CD4-positive, alpha-beta T cell treated with Interleukin-4 for 1 hour (primary cell): ENCODE data around the gene BOD1.

Experiments used
- DNase-seq, 2 donors: peaks; one replicate each; pipeline ENCODE4 v3.0.0-alpha.2; 2020 to 2022

BOD1 gene

DNA sequence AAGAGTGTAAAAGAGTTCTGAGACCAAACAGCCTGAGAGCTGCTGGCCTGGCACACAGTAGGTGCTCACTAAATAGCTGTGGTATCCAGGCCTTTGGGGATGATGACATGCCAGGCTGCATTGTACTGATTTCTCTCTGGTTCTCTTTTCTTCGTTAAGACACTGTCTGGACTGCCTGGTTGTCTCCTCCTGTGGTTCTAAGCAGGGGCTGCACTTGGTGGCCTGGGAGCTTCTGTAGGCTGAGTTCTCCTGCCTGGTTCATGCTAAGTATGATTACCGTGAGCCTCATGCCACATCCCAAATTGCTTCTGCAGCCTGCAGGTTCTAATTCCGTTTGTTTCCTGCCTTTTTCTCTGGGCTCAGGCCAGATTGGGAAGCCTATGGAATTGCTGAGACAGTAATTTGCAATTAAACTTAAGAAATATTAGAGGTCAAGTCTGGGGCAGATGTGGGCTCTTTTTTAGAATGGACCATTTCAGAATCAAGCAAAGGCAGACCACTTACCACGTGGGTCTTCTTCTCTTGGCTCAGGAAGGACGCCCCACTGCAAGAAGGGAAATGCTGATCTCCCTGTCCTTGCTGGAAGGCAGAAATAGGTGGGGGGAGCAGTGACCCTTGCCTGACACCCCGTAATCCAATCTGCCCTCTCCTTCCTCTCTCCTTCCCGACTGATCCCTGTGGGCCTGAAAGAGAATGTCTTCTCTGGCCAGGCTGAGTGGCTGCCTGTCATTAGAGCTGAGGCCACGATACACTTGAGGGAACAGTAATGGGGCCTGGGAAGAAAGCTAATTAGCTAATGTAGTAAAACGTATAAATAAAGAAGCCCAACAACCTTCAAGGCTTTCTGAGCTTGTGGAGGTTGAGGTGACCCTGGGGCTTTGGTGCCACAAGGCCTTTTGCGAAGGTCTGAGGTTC, 21.9 kb upstream of the BOD1 start:
- DNase-seq, result no peak

DNA sequence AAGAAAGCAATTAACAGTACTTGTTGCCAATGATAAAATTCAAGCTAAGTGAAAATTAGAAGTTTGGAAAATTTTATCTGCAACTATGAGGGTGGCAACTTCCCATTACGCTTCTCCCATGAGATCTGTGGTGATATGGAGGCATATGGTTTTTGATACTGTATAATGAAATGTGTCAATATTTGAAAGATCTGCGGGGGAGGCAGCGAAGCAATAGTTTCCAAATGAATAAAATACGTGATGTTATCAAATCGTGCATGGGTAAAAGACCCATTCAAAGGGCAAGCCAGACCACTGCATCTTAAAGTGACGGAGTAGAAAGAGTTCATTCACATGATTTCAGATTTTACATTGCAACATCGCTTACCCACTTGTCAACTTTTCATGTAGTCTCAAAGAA, 20.9 kb upstream of the BOD1 start:
- DNase-seq, result no peak

DNA sequence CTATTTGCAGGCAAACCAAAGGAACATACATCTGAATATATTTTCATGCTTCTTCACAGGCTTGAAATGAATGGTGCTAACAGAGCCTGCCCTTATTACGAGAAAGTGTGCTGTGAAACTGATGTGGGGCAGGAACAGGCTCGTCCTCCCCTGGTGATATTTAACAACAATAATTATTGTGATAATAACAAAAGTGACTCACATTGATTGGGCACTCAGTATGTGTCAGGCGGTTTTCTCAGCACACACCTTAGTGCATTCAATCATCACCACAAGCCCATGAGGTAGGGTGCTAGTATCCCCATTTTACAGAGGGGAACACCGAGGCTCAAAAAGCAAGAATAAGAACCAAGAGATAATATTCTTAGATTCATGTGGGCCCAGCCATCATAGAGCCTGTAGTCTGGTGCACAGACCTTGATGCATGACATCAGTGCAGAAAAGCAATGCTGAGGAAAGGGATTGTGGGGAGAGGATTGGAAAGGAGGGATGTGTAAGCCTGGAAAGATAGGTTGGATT, 18.1 kb upstream of the BOD1 start:
- DNase-seq, result no peak

GRCh38 chr5:173633304-173633703, 16.9 kb upstream of the BOD1 start:
- no peak for DNase-seq

GRCh38 chr5:173631478-173631877, 15.0 kb upstream of the BOD1 start:
- no peak for DNase-seq

DNA sequence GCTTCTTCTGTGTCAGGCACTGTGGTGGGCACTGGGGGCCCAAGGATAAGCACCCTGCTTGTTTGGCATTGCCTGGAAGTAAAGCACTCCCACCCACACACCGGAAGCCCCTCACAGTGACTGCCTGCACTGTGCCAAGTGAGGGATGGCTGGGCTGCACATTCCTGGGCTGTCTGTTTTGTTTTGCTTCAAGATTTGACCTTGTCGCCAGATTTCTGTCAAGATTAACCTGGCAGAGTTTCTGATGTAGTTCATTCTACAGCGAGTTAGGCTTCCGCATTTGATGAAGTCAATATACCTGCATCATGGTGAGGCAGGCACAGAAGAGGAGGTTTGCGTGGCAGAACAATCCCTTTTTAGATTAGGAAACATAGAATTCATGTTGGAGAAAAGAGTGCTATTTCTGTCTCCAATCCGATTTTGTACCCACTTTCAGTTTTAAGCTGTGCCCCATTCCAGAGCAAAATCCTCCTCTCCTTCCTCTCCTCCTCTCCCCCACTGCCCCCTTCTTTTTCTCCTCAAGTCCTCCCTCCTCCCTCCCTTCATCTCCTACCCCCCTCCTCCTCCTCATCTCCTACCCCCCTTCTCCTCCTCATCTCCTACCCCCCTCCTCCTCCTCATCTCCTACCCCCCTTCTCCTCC, 14.4 kb upstream of the BOD1 start:
- DNase-seq, result no peak

DNA sequence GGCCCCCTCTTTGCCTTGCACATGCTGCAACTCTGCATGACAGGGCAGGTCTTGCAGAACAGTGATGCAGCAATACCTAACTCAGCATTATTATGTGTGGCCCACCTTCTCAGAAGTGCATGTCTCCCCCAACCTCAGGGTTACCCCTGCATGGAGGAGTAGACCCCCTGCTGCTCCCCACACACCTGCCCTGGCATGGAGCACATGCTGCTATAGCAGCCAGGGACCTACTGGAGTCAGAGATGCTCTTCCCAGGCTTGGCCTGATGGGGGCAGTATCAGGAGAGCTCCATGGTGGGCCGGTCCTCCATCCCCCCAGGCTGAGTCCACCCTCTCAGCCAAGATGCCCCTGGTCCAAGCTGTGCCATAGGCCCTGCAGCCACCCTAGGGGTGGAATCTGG, 13.2 kb upstream of the BOD1 start:
- no peak for DNase-seq

- no peak for DNase-seq
Observed at GRCh38 chr5:173628501-173628900, 12.1 kb upstream of the BOD1 start.

DNA sequence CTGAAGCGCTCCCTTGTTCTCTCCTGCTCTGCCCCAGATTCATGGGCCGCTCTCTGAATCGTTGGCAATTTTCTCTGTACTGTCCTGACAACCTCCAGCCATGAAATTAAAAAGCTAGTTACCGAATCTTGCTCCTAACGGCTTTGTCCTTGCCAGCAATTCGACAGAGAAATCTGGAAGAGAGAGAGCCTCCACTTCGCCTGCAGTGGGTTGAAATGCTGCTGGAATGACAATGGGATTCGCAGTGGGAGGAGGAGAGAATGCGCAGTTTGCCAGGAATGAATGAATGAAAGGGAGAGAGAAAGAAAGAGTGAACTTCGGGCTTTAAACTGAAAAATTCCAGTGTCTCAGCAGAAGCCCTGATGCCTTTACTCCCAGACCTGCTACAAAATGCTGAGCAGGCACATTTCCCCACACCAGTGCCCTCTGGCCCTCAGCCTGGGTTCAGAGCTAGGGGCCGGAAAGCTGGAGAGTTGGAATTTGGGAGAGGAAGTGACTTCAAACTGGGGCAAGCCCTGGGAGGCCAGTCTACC, 11.5 kb upstream of the BOD1 start:
- no peak for DNase-seq

- no peak for DNase-seq
Observed at GRCh38 chr5:173627271-173627670, 10.8 kb upstream of the BOD1 start.

- DNase-seq, result no peak
Observed at GRCh38 chr5:173626505-173626820, 10.0 kb upstream of the BOD1 start.

- DNase-seq, result no peak
Observed at GRCh38 chr5:173625673-173626504, 9.4 kb upstream of the BOD1 start.

DNA sequence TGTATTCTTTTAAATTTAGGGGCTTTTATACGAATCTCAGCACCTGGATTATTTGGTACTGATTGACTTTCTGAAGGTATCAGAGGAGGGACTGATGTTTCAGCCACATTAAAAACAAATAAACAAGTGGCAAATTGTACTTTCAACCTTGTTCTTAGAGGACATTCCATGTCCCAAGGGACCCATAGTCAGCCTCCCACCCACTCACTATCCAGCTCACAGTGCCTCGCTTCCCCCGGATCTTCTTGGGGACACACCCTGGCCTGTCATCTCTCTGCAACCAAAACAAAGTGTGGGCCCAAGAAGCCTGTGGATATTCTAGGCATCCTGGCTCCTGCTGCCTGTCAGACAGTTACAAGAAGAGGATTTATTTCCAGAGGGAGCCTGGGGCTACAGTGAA, 8.8 kb upstream of the BOD1 start:
- no peak for DNase-seq

GRCh38 chr5:173624282-173624681, 7.8 kb upstream of the BOD1 start:
- no peak for DNase-seq

DNA sequence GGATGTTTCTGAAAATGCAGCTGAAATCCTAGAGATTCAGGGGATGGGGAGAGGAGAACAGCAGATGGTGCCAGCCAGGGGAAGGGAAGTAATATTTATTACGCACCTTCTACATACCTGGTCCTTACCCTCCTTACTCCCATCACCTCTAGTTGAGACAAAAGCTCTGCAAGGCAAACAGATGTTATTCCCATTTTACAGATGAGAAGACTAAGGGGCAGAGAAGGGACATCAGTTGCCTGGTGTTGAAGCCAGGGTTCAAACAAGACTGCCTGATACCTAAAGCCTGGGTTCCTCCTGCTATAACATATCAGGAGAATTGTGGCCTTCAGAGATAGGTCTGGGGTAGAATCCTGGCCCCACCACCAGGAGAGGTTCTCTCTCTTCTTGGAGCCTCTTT, 7.3 kb upstream of the BOD1 start:
- no peak for DNase-seq

DNA sequence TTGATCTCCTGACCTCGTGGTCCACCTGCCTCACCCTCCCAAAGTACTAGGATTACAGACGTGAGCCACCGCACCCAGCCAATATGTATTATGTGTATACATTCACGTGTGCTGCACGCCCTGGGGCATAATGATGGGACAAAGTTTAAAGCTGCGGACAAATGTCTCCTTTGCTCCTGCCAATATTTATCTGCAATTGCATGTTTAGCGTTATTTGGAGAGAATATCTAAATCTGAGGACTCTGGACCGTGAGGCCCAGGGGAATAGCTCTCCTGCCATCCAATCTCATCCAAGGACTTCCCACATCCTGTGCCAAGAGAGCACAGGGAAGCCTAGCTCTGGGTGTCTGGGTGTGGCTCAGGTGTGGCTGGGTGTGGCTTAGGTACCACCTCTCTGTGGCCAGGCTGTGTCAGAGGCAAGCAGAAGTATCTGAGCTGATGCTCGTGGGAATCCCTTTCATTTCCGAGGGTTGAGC, 6.9 kb upstream of the BOD1 start:
- DNase-seq, result no peak

DNA sequence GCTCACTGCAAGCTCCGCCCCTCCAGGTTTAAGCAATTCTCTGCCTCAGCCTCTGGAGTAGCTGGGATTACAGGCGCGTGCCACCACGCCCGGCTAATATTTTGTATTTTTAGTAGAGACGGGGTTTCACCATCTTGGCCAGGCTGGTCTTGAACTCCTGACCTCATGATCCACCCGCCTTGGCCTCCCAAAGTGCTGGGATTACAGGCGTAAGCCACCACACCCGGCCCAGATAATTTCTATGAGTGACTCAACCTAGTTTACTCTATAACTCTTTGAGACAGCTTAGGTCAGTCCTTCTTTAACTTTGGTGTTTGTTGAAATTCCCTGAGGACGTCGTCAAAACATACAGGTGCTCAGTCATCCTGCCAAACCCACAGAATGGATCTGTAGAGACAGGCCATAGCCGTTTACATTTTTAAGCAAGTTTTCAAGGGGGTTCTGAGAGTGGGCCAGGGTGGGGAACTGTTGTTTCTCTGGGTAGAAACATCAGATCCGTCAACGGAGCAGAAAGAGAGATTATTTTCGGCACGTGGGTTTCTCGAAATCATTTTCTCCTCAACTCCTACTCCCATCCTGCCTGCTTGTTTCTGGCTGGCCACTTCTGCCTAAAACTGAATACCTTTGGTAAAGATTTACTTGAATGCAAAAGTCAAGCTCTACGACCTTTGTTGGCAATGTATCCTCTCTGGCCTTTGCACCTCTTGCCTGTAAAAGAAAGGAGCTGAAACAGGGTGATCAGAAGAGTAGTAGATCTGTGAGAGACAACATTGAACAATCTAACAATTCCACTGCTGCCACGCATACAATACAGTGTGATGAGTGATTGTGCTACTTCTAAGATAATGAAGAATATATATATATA, 6.0 kb upstream of the BOD1 start:
- no peak for DNase-seq

GRCh38 chr5:173620784-173621183, 4.3 kb upstream of the BOD1 start:
- DNase-seq, result no peak

GRCh38 chr5:173618927-173619519, 2.6 kb upstream of the BOD1 start:
- peak; percentile 40 to 78 for DNase-seq

- DNase-seq, result peak; percentile 76 to 78
Observed at GRCh38 chr5:173615884-173616576, 420 bp downstream of the BOD1 start.

- no peak for DNase-seq
Observed at GRCh38 chr5:173614591-173614990, 1.9 kb downstream of the BOD1 start.
